ENCODE measurements around the gene ADAMTS15.

The ADAMTS15 gene

DNA sequence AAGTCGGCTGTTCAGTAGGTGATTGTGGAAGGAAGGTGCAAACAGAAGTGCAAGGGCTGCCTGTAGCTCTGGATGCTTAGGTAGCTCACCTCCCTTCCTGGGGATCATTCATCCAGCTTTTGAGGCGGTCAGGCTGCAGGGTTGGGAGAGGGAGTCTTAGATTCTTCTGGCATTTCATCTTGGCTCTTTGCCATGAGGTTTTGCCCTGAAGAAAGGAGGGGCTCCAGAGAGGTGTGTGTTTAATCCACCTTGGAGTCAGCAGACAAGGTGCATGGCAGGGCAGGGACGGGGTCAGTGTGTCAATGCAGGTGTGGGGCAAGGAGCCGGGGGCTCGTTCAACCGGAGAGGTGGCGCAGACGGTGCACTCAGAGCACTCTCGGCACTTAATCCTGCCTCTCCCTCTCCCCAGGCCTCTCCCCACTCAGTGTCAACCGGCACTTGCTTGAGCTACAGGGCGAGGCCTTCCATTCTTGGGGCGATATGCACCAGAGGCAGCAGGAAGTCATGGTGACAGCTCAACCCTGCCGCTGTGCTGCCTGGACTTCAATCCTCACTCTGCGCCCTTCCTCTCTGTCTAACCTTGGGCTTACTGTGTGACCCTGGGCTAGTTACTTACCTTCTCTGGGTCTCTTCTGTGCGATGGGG, 7.2 kb downstream of the ADAMTS15 start:
- in situ Hi-C loops (cut with MboI; ENCODE audit: low sequenced_read_pairs) = no loop called here

DNA sequence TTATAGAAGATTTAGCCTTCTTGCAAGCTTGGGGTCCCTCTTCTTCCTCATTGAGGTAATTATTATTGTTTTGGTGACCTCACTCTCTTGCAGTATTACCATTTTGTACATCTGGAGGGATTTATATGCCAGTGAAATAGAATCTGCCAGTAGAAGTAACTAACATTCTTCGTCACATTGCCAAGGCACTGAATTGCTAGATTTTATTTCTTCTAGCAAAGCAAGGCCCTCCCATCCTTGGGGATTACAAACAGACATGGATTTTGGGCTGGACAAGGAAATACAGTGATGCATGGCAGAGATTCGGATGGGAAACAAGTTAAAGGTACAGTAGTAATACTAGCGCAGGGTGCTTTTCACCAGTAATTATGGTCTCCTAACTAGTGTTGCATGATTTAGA, 7.8 kb downstream of the ADAMTS15 start:
- in situ Hi-C loops (cut with MboI; ENCODE audit: low sequenced_read_pairs) = no loop called here

DNA sequence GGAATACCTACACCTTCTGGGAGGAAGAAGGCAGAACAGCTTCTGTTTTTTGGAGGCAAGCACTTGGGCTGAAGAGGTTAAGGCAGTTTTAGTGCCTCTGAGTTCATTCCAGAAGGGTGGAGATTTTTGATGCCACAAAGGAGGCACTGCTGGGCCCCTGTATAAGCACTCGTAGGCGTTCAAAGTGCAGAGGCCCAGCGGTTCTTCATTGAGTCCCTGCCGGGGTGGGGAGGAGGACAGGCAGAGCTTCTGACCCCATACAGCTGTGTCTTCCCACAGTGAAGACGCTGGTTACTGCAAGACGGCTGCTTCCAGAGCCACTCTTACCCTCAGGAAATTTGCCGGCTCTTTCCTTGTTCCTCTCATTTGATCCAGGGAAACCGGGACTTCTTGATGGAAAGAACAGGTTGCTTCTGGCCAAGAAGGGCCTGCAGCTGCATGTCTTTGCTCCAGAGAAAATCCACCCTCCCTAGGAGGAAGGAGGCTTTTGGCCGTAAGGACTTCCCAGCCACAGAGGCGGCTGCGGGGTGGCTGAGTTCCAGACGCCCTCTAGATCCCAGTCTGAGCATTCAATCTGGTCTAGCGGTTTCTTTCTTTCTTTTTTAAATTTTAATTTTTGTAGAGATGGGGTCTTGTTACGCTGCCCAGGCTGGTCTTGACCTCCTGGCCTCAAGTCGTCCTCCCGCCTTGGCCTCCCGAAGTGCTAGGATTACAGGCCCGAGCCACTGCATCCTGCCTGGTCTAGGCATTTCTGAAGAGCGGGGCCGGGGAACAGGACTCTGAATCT, 9.4 kb downstream of the ADAMTS15 start:
- in situ Hi-C loops (cut with MboI; ENCODE audit: low sequenced_read_pairs) = no loop called here

DNA sequence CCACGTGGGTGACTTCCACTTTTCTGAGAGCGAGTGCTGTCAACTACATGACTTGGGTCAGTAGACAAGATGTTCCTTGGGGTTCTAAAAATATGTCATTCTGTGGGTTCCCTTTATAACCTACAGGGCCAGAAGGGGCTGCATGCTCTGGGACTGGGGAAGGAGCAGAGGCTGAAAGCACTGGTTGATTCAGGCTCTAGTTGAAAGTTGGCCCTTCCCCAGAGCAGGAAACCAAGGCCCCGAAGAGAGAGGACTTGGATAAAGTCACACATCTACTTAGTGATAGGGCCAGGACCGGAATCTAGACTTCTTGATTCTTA, 9.9 kb downstream of the ADAMTS15 start:
- in situ Hi-C loops (cut with MboI; ENCODE audit: low sequenced_read_pairs) = no loop called here

DNA sequence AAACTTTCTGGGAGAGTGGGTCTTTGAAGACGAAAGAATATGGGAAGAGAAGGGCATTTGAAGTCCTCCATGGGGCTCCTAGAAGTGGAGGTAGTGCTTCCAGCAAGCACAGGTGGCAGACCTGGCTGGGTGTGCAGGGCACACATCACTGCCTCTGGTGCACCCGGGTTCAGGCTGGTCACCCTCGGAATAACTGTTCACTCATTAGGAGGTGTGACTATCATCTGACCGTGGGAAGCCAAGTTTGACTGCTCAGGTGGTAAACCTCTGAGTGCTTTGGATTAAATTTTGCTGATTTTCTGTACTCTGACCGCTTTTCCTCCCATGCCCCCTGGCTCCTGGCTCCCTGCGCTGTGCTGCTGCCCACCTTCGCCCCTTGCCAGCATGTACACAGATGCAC, 11.1 kb downstream of the ADAMTS15 start:
- in situ Hi-C loops (cut with MboI; ENCODE audit: low sequenced_read_pairs) = no loop called here

DNA sequence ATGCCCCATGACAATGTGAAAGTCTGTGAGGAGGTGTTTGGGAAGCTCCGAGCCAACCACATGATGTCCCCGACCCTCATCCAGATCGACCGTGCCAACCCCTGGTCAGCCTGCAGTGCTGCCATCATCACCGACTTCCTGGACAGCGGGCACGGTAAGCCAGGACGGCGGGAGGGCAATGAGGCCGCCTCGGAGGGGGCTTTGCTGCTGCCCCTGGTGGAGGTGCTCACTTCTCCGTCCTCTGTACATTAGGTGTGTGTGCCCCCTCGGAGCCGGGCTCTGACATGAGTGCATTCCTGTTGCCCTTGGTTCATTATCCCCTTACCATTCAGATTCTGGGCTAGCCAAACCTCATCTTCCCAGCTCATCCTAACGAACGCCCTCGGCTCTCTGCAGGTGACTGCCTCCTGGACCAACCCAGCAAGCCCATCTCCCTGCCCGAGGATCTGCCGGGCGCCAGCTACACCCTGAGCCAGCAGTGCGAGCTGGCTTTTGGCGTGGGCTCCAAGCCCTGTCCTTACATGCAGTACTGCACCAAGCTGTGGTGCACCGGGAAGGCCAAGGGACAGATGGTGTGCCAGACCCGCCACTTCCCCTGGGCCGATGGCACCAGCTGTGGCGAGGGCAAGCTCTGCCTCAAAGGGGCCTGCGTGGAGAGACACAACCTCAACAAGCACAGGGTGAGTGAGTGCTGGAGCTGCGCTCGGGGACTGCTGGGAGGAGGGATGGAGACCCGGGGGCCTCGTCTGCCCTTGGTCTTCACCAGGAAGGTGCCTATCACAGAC, 13.8 kb downstream of the ADAMTS15 start:
- in situ Hi-C loops (cut with MboI; ENCODE audit: low sequenced_read_pairs) = no loop called here

DNA sequence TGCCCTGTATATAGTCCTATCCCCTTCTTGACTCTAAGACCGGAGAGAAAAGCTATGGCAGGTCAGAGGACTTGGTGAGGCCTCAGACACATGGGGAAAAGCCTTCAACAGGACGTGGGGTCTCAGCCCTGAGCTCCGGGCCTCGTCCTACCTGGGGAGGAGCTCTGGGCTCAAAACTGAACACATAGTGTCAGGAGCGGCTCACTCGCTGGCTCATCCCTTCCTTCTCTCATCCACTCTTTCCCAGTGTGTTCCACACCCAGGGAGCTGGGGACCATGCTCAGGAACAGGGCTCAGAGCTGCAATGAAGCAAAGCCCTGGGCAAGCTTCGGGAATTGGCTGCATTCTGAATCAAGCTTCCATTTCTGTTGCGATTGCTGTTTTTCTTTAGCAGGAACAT, 14.5 kb downstream of the ADAMTS15 start:
- in situ Hi-C loops (cut with MboI; ENCODE audit: low sequenced_read_pairs) = no loop called here

DNA sequence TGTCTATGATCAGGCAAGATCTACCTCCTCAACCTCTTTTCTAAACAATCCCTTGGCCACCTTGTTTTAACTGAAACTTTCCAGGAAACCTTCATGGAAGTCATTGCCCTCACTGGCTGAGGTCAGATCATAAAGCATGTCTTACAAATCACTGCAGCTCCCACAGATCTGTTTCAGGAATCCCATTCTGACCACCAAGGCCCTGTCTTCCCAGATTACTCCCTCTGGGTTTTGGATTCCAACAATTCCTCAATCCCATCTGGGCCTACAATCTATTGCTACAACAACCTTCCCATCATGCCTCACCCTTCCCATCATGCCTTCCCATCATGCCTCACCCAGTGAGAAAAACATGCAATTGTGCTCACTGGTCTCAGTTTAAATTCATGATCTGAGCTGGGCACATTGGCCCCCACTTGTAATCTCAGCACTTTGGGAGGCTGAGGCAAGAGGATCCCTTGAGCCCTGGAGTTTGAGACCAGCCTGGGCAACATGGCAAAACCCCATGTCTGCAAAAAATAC, 15.9 kb downstream of the ADAMTS15 start:
- in situ Hi-C loops (cut with MboI; ENCODE audit: low sequenced_read_pairs) = no loop called here

DNA sequence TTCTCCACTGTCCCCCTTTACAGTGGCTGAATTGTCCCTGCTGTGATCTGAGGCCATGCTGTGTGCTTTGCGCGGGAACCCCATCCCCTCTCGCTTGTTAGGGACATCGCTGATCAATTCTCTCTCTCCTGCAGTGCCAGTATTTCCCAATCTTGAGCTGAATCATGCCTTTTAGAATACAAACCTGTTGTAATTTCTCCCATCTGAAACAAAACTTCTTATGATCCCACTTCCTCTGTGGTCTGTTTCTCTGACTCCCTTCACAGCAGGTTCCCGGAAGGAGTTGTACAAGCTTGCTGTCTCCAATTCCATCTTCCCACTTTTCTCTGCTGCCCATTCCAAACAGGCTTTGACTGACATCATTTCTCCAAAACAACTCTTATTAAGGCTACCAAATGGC, 16.8 kb downstream of the ADAMTS15 start:
- in situ Hi-C loops (cut with MboI; ENCODE audit: low sequenced_read_pairs) = no loop called here

DNA sequence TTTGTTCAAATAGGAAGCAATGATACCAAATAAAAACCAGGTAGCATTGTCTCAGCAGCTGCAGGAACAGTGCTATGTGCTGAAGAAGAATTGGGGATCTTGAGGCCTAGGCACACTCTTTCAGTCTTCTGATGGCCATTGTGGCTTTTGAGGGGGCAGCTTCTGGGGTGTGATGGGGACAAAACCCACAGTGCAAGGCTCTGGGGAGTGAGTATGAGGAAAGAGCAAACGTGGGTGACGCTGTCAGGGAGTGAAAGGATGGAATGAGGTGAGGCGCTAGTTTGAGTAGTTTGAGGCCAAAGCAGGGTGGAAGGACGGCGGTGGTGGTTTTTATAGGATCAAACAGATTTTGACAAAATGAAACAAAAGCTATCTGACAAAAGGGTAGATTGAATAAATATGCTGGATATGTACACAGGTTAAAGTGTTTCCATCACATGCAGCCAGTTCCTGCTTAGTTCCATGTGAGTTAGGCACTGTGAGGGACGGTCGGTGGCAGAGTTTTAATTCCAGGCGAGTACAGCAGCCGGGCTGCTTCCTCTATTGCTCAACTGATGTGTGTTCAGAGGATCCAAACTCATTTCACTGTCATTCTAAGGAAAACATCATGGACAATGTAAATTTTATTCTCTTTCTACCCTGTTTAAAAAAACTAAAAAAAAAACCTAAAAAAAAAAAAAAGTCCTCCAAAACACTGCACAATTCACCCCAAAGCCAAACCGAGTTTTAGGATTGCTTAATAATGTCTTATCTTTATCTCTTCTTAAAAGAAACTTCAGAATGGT, 18.9 kb downstream of the ADAMTS15 start:
- in situ Hi-C loops (cut with MboI; ENCODE audit: low sequenced_read_pairs) = no loop called here

DNA sequence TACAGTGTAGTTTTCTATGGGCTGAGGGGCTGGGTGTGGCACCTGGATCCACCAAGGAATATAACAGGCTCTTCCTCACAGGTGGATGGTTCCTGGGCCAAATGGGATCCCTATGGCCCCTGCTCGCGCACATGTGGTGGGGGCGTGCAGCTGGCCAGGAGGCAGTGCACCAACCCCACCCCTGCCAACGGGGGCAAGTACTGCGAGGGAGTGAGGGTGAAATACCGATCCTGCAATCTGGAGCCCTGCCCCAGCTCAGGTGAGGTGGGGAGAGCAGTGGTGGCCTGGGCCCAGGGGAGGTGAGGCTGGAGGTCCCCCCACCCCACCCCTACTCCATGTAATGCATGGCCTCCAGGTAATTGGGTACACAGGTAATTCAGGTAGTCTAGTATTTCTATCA, 20.7 kb downstream of the ADAMTS15 start:
- in situ Hi-C loops (cut with MboI; ENCODE audit: low sequenced_read_pairs) = no loop called here

DNA sequence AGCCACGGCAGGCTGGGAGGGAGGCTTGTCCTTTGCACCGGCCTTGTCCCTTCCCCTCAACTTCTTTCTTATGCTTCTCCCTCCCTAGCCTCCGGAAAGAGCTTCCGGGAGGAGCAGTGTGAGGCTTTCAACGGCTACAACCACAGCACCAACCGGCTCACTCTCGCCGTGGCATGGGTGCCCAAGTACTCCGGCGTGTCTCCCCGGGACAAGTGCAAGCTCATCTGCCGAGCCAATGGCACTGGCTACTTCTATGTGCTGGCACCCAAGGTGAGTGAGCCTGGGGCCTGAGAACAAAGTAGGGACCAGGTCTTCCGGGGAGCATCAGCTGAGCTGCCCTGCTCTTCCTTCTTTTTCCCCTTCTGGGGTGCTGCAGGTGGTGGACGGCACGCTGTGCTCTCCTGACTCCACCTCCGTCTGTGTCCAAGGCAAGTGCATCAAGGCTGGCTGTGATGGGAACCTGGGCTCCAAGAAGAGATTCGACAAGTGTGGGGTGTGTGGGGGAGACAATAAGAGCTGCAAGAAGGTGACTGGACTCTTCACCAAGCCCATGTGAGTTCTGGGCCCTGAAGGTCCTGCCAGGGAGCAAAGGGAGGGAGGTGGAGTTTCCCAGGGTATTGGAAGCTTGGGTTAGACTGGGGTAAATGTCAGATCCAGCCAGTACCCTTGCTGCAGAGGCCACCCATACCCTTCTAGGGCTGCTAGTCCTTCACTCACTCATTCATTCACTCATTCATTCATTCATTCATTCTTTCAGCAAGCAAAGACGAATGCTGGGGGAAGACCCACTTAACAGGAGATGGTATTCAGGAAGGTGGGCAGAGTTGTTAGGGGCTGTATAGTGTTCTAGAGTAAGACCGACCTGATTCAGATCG, 22.6 kb downstream of the ADAMTS15 start:
- in situ Hi-C loops (cut with MboI; ENCODE audit: low sequenced_read_pairs) = no loop called here

DNA sequence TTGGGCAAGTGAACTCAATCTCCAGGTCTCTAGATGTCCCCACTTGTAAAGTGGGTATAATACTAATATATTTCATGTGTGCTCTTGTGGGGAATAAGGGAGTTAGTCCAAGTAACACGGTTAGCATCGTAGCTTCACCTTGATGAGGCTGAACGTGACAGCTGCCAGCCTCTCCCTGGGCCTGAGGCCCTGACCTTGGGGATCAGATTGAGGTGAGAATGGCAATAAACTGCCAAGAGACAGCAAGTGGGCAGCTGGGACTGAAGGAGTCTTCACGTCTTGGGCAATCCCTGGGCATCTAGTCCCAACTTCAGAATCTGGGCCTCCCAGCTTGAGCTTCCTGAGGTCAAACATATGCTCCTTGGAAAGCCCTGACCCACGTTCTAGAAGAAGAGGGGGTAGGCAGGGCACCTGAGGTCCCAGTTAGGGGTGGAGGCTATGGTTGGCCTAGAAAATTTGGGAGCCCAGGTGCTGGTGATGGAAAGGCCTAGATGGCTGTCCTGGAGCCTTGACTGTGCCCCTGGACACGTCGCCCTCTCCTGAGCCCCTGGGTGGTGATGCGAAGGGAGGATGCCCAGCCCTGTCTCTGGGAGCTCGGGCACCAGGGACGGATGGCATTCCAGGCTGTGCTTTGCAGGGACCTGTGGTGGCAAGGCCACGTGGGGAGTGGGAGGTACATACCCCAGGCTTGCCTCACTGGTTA, 23.4 kb downstream of the ADAMTS15 start:
- in situ Hi-C loops (cut with MboI; ENCODE audit: low sequenced_read_pairs) = no loop called here

DNA sequence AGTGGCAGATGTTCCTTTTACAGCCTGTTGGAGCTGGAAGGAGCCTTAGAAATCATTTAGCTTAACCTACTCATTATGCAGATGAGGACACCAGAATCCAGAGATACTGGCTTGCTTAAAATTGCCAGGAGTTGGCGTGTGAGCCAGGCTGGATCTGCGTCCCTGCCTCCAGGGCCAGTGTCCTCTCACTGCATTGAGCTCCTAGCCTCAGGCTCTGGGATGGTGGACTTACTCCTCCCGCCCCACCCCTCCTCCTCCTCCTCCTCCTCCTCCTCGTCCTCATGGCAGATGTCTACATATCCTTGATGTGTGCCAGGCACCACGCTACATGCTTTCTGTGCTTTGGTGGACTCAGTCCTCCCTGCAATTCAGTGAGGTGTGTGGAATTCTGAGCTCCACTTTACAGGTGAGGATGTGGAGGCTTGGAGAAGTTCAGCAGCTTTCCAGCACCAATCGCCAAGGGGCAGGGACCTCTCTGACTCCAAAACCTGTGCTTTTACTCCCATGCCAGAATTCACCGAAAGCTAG, 24.1 kb downstream of the ADAMTS15 start:
- in situ Hi-C loops (cut with MboI; ENCODE audit: low sequenced_read_pairs) = no loop called here

DNA sequence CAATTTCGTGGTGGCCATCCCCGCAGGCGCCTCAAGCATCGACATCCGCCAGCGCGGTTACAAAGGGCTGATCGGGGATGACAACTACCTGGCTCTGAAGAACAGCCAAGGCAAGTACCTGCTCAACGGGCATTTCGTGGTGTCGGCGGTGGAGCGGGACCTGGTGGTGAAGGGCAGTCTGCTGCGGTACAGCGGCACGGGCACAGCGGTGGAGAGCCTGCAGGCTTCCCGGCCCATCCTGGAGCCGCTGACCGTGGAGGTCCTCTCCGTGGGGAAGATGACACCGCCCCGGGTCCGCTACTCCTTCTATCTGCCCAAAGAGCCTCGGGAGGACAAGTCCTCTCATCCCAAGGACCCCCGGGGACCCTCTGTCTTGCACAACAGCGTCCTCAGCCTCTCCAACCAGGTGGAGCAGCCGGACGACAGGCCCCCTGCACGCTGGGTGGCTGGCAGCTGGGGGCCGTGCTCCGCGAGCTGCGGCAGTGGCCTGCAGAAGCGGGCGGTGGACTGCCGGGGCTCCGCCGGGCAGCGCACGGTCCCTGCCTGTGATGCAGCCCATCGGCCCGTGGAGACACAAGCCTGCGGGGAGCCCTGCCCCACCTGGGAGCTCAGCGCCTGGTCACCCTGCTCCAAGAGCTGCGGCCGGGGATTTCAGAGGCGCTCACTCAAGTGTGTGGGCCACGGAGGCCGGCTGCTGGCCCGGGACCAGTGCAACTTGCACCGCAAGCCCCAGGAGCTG, 24.8 kb downstream of the ADAMTS15 start:
- in situ Hi-C loops (cut with MboI; ENCODE audit: low sequenced_read_pairs) = no loop called here

DNA sequence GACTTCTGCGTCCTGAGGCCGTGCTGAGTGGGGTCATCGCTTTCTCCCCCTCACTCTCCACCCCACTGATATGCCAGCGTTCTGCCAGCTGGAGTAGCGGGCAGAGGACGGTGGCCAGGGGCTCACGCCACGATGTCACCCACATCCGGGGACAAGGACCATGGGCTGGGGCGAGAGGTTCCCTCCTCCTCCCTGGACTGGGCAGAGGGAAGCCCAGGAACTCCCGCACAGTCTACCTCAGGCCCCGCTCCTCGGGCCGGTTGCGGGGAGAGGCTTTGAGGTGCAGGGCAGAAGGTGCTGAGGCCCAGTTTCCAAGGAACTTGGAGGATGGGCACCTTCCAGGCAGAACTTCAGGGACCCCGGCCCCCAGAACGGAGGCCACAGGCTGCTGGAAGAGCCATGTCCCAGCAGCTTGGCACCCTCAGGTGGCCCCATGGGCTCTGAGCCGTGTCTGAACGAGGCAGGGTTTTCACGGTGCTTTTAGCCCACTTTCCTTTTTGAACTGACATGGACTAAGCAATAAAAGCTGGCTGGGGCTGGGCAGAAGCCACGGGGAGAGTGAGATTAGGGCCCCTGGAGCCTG, 25.4 kb downstream of the ADAMTS15 start:
- in situ Hi-C loops (cut with MboI; ENCODE audit: low sequenced_read_pairs) = no loop called here

DNA sequence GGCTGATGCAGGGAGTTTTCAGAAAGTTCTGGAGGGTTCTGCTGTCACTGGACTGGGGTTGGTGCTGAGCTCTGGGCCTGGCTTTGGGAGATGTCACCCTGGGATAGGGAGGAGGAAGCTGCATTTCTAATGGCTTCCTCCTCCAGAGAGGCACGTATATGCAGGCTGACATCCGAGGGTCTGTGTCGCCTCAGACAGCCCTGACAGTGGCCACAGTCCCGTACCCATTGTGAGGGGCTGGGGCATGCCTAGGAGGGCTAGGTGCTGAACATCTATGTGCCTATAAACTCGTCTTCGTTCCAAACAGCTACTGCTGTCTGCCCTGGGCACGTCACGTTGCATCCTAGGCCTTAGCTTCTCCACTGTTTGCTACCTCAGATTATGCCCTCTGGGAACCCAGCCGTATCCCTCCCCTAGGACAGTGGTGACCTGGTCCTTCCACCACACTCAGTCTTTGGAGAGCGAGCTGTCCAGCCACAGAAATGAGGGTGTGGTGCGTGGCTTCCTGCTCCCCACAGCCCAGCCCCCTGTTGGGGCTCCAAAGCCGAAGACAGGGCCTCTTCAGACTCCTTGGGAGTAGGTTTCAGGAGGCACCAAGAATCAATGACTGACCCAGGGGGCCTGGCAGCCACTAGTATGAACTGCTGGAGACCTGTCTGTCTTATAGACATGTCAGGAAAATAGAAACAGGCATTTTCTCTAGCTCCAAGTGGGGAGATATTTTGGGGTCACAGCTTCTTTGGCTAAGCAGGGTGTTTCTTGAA, 26.4 kb downstream of the ADAMTS15 start:
- in situ Hi-C loops (cut with MboI; ENCODE audit: low sequenced_read_pairs) = no loop called here
